ENCODE results near the gene RAVER1.

DNA sequence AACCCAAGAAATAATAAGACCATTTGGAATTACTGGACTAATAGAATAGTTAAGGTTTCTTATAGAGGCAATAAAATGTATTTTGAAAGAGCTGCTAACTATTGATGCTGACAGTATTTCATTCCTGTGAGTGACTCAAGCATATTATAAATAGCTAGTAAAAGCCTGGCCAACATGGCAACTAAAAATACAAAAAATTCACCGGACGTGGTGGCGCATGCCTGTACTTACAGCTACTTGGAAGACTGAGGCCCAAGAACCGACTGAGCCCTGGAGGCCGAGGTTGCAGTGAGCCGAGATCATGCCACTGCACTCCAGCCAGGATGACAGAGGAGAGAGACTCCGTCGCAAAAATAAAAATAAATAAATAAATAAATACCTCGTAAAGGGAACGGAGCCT is 11.5 kb upstream of the RAVER1 start:
- no peak for TF ChIP-seq CTCF (IDR thresholded peaks at IDR 0.05)
- TF ChIP-seq POLR2A (IDR thresholded peaks at IDR 0.05), result no peak
- no peak for TF ChIP-seq EP300 (IDR thresholded peaks at IDR 0.05)

Data from tibial nerve (tissue), 4 donors.